Measurements from ENCODE around the gene RDH8. TPM values are rescaled to one million over a fixed set of nuclear protein-coding genes. Genes with fewer than 3 reads are reported as not detected.

RDH8 gene
- polyA plus RNA-seq, 1 donor (not counting 4 experiments of a cell fraction or from before 2014, with no cell fraction given) = not detected

DNA sequence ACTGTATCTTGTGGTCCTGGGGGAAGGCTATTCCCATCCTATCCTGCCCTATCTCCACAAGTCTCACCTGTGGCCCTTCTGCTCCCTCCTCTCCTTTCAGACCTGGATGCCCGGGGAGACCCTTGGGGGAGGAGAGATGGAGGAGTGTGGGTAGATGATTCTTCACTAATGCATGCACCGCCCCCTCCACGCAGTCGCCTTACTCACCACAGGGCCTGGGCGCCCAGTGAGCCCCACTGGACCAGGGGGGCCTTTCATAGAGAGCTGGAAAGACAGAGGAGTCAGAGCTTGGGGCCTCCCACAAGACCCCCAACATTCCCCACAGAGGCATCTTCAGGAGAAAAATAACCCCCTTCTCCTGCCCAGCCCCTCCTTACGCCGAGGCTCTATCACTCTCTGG, 17.3 kb upstream of the RDH8 start:
- Histone ChIP-seq H3K79me2 (ENCODE audit: control insufficient read depth, insufficient read depth, low read length) (no peaks in the 10 kb centered on the region), H3K27me3 (ENCODE audit: control insufficient read depth, extremely low read depth, insufficient read depth, low read length) (no peaks in the 10 kb centered on the region), H3K9ac (ENCODE audit: control insufficient read depth, extremely low read depth, insufficient read depth, low read length) (no peak overlapping the region), H2AFZ (ENCODE audit: control insufficient read depth, low read length) (no peak overlapping the region), H3K36me3 (ENCODE audit: control insufficient read depth in 2 of 2, extremely low read depth in 1 of 2, insufficient read depth in 2 of 2, low read length in 2 of 2) (no peaks in the 10 kb centered on the region), H3K4me3 (ENCODE audit: control insufficient read depth in 2 of 3, extremely low read depth in 1 of 3, insufficient read depth in 2 of 3, low read depth in 1 of 3, low read length in 3 of 3) (no peak overlapping the region), H4K20me1 (ENCODE audit: control insufficient read depth, extremely low read depth, insufficient read depth, low read length) (no peaks in the 10 kb centered on the region), H3K9me3 (ENCODE audit: control insufficient read depth, low read depth, low read length) (no peaks in the 10 kb centered on the region), H3K4me1 (ENCODE audit: control insufficient read depth, extremely low read depth, insufficient read depth, low read length) (peaks cover 5% of the 10 kb centered on the region), H3K27ac (ENCODE audit: control insufficient read depth, insufficient read depth, low read length) (no peak overlapping the region), H3K9me1 (ENCODE audit: control insufficient read depth, extremely low read depth, insufficient read depth, low read length) (no peaks in the 10 kb centered on the region), H3K4me2 (ENCODE audit: control insufficient read depth, extremely low read depth, insufficient read depth, low read depth, low read length) (no peak overlapping the region)
- TF ChIP-seq EZH2 (IDR thresholded peaks at IDR 0.05; ENCODE audit: low read length) = no peak
- no peak for TF ChIP-seq CTCF (optimal IDR thresholded peaks at IDR 0.05 in 1 of 3, IDR thresholded peaks at IDR 0.05 in 1 of 3, conservative IDR thresholded peaks at IDR 0.05 in 1 of 3; ENCODE audit: extremely low read depth in 1 of 3, insufficient read depth in 2 of 3, low read length in 3 of 3)
- dilution Hi-C loops (cut with MboI; ENCODE audit: extremely low pct_ligation_motif_present, low sequenced_read_pairs) = no loop called here
- DNase-seq (ENCODE audit: low read depth, low spot score) (no peak), FAIRE-seq (no peak)

GRCh38 chr19:9996541-9996940, 16.7 kb upstream of the RDH8 start:
- Histone ChIP-seq H4K20me1 (ENCODE audit: control insufficient read depth, extremely low read depth, insufficient read depth, low read length) (no peaks in the 10 kb centered on the region), H3K9ac (ENCODE audit: control insufficient read depth, extremely low read depth, insufficient read depth, low read length) (no peak overlapping the region)
- dilution Hi-C loops (cut with MboI; ENCODE audit: extremely low pct_ligation_motif_present, low sequenced_read_pairs) = no loop called here

More at GRCh38 chr19:9996541-9996940, 16.7 kb upstream of the RDH8 start:
- Histone ChIP-seq H3K4me1 (ENCODE audit: control insufficient read depth, extremely low read depth, insufficient read depth, low read length) (peaks cover 5% of the 10 kb centered on the region), H2AFZ (ENCODE audit: control insufficient read depth, low read length) (no peak overlapping the region), H3K9me1 (ENCODE audit: control insufficient read depth, extremely low read depth, insufficient read depth, low read length) (no peaks in the 10 kb centered on the region), H3K4me3 (ENCODE audit: control insufficient read depth in 2 of 3, extremely low read depth in 1 of 3, insufficient read depth in 2 of 3, low read depth in 1 of 3, low read length in 3 of 3) (no peak overlapping the region), H3K79me2 (ENCODE audit: control insufficient read depth, insufficient read depth, low read length) (no peaks in the 10 kb centered on the region), H3K36me3 (ENCODE audit: control insufficient read depth in 2 of 2, extremely low read depth in 1 of 2, insufficient read depth in 2 of 2, low read length in 2 of 2) (no peaks in the 10 kb centered on the region), H3K9me3 (ENCODE audit: control insufficient read depth, low read depth, low read length) (no peaks in the 10 kb centered on the region), H3K27me3 (ENCODE audit: control insufficient read depth, extremely low read depth, insufficient read depth, low read length) (no peaks in the 10 kb centered on the region), H3K4me2 (ENCODE audit: control insufficient read depth, extremely low read depth, insufficient read depth, low read depth, low read length) (no peak overlapping the region), H3K27ac (ENCODE audit: control insufficient read depth, insufficient read depth, low read length) (no peak overlapping the region)
- DNase-seq (ENCODE audit: low read depth, low spot score) (no peak), FAIRE-seq (no peak)
- TF ChIP-seq EZH2 (IDR thresholded peaks at IDR 0.05; ENCODE audit: low read length) = no peak
- TF ChIP-seq CTCF (optimal IDR thresholded peaks at IDR 0.05 in 1 of 3, IDR thresholded peaks at IDR 0.05 in 1 of 3, conservative IDR thresholded peaks at IDR 0.05 in 1 of 3; ENCODE audit: extremely low read depth in 1 of 3, insufficient read depth in 2 of 3, low read length in 3 of 3) = no peak

Data from keratinocyte (primary cell).